RWPE1 (cell line): ENCODE results near the gene KRT77.
"Not testable (repeated sequence)": the region's sequence is repeated elsewhere in the genome, so short reads cannot be mapped to it uniquely, and the experiment has no call there.

Experiments used
- CTCF ChIA-PET: fragments of 350-600 bp; sonication (Branson Sonifier 250); formaldehyde crosslinking; extraction: SDS; loops from one replicate; lab custom pipeline; 2021; lab: Yijun Ruan, JAX
- POLR2A ChIA-PET: fragments of 400-600 bp; formaldehyde crosslinking; extraction: SDS; loops from one replicate; lab custom pipeline; 2020; ENCODE audit warnings: antibody characterized with exemption; ENCODE audit not compliant: low non-redundant PET; lab: Yijun Ruan, JAX
- DNase-seq: peaks from one replicate; pipeline ENCODE4 v3.0.0; 2012; ENCODE audit warnings: low spot score
- H3K27ac ChIP-seq: fragments of 450-650 bp; 2 replicates; pipeline ENCODE4 v1.5.1; 2017
- CTCF ChIP-seq: fragments of 450-650 bp; conservative IDR thresholded peaks from 2 replicates; pipeline ENCODE4 v1.5.1; 2017; ENCODE audit warnings: low read depth, mild to moderate bottlenecking

The KRT77 gene

GRCh38 chr12:52703424-52703823 lies at the start of gene KRT77:
TSS of gene KRT77 (minus strand) at chr12:52703524. CDS start at chr12:52703434, 90 bp downstream.
- CTCF ChIA-PET, result interaction anchor here (0.6 kb wide), 1 partner anchor 146 kb away, joined by 4 read pairs; no protein-coding TSS in a partner anchor
- TF ChIP-seq CTCF, result no peak
- DNase-seq, result no peak
- H3K27ac ChIP-seq, result no peak within 1 kb of the TSS
- POLR2A ChIA-PET, result no interaction called here

DNA sequence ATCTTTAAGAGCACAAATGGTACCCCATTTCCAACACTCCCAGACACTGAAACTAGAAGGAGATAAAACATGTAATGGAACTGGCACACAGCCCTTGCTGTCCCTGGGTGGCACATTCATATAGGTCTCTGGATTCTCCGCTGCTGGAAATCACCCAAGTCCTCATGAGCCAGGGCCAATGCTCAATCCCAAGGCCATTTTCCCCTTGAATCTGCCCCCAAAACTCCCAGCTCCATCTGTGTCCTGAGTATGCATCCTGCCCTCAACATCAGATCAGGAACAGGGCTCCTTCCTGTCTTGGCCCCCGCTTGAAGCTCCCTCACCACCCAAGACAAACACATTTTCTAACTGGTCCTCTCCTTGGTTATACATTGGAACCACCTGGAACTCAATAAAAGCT lies 49.2 kb upstream of the KRT77 start:
- H3K27ac ChIP-seq, result no peak overlapping the region
- DNase-seq, result no peak
- TF ChIP-seq CTCF, result no peak
- CTCF ChIA-PET, result no interaction called here
- POLR2A ChIA-PET, result no interaction called here

- no peak for TF ChIP-seq CTCF
- ChIA-PET CTCF (interaction anchor here (0.6 kb wide), 1 partner anchor 141 kb away, joined by 3 read pairs; no protein-coding TSS in a partner anchor), POLR2A (no interaction called here)
- no peak overlapping the region for H3K27ac ChIP-seq
- DNase-seq, result no peak
These were observed 48.5 kb upstream of the KRT77 start for GRCh38 chr12:52751795-52752194.

- CTCF ChIA-PET, result interaction anchor here (0.5 kb wide), 1 partner anchor 27 kb away, joined by 3 read pairs; the partner anchor contains the start of gene KRT76
- POLR2A ChIA-PET, H3K27ac ChIP-seq, DNase-seq: not testable (repeated sequence)
These were observed 47.2 kb upstream of the KRT77 start for GRCh38 chr12:52750532-52750931.

GRCh38 chr12:52749827-52750226 lies 46.5 kb upstream of the KRT77 start:
- POLR2A ChIA-PET, result no interaction called here
- CTCF ChIA-PET, result no interaction called here
- H3K27ac ChIP-seq, result no peak overlapping the region
- DNase-seq, result no peak
- no peak for TF ChIP-seq CTCF

GRCh38 chr12:52748578-52748977 lies 45.3 kb upstream of the KRT77 start:
- H3K27ac ChIP-seq, result no peak overlapping the region
- CTCF ChIA-PET, result no interaction called here
- no peak for DNase-seq
- POLR2A ChIA-PET, result no interaction called here
- TF ChIP-seq CTCF, result no peak

DNA sequence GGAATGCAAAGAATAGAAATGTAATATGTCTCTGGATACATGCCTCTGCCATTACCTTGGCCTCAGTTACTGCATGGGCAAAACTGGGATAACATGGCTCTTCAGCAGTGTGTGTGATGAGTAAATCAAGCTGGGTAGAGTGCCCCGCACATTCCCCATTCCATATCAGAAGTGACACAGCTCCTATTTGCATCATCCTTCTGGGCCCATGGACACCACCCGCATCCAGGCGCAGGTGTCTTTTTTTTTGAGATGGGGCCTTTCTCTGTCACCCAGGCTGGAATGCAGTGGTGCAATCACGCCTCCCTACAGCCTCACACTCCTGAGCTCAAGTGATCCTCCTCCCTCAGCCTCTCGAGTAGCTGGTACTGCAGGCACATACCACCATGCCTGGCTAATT lies 42.2 kb upstream of the KRT77 start:
- ChIA-PET POLR2A (no interaction called here), CTCF (no interaction called here)
- TF ChIP-seq CTCF, result no peak
- DNase-seq, result no peak
- H3K27ac ChIP-seq, result no peak overlapping the region
